ENCODE results near the gene MAPT.

The MAPT gene

GRCh38 chr17:46047398-46047797, 153.0 kb downstream of the MAPT start:
- no peak for DNase-seq (ENCODE audit: low read depth in 1 of 2, low spot score in 1 of 2)
- in situ Hi-C loops (cut with HindIII; ENCODE audit: low pct_unique_long_range_greater_than_20kb, low sequenced_read_pairs) = no loop called here
- TF ChIP-seq JUND (IDR thresholded peaks at IDR 0.05; ENCODE audit: low read depth) = no peak

GRCh38 chr17:46047856-46048255, 153.5 kb downstream of the MAPT start:
- TF ChIP-seq JUND (IDR thresholded peaks at IDR 0.05; ENCODE audit: low read depth) = no peak
- in situ Hi-C loops (cut with HindIII; ENCODE audit: low pct_unique_long_range_greater_than_20kb, low sequenced_read_pairs) = no loop called here
- no peak for DNase-seq (ENCODE audit: low read depth in 1 of 2, low spot score in 1 of 2)

GRCh38 chr17:46049656-46050055, 155.3 kb downstream of the MAPT start:
- no peak for DNase-seq (ENCODE audit: low read depth in 1 of 2, low spot score in 1 of 2)
- in situ Hi-C loops (cut with HindIII; ENCODE audit: low pct_unique_long_range_greater_than_20kb, low sequenced_read_pairs) = no loop called here
- TF ChIP-seq JUND (IDR thresholded peaks at IDR 0.05; ENCODE audit: low read depth) = no peak

- no peak for TF ChIP-seq JUND (IDR thresholded peaks at IDR 0.05; ENCODE audit: low read depth)
- in situ Hi-C loops (cut with HindIII; ENCODE audit: low pct_unique_long_range_greater_than_20kb, low sequenced_read_pairs) = no loop called here
- no peak for DNase-seq (ENCODE audit: low read depth in 1 of 2, low spot score in 1 of 2)
Measured at GRCh38 chr17:46053911-46054534, 159.7 kb downstream of the MAPT start.

- DNase-seq (ENCODE audit: low read depth in 1 of 2, low spot score in 1 of 2) = no peak
- in situ Hi-C loops (cut with HindIII; ENCODE audit: low pct_unique_long_range_greater_than_20kb, low sequenced_read_pairs) = no loop called here
- TF ChIP-seq JUND (IDR thresholded peaks at IDR 0.05; ENCODE audit: low read depth) = no peak
Measured at GRCh38 chr17:46056800-46057304, 162.5 kb downstream of the MAPT start.

GRCh38 chr17:46057366-46057765, 163.0 kb downstream of the MAPT start:
- TF ChIP-seq JUND (IDR thresholded peaks at IDR 0.05; ENCODE audit: low read depth) = no peak
- DNase-seq (ENCODE audit: low read depth in 1 of 2, low spot score in 1 of 2) = no peak
- in situ Hi-C loops (cut with HindIII; ENCODE audit: low pct_unique_long_range_greater_than_20kb, low sequenced_read_pairs) = no loop called here

- in situ Hi-C loops (cut with HindIII; ENCODE audit: low pct_unique_long_range_greater_than_20kb, low sequenced_read_pairs) = no loop called here
- DNase-seq (ENCODE audit: low read depth in 1 of 2, low spot score in 1 of 2) = no peak
- no peak for TF ChIP-seq JUND (IDR thresholded peaks at IDR 0.05; ENCODE audit: low read depth)
Measured at GRCh38 chr17:46059486-46059885, 165.1 kb downstream of the MAPT start.

- in situ Hi-C loops (cut with HindIII; ENCODE audit: low pct_unique_long_range_greater_than_20kb, low sequenced_read_pairs) = no loop called here
- no peak for DNase-seq (ENCODE audit: low read depth in 1 of 2, low spot score in 1 of 2)
Measured at GRCh38 chr17:46060461-46060860, 166.1 kb downstream of the MAPT start.

GRCh38 chr17:46061435-46061834, 167.1 kb downstream of the MAPT start:
- TF ChIP-seq JUND (IDR thresholded peaks at IDR 0.05; ENCODE audit: low read depth) = no peak
- peak in 1 of 2 experiments; percentile 38 for DNase-seq (ENCODE audit: low read depth in 1 of 2, low spot score in 1 of 2)
- in situ Hi-C loops (cut with HindIII; ENCODE audit: low pct_unique_long_range_greater_than_20kb, low sequenced_read_pairs) = no loop called here

More at GRCh38 chr17:46060461-46060860, 166.1 kb downstream of the MAPT start:
- no peak for TF ChIP-seq JUND (IDR thresholded peaks at IDR 0.05; ENCODE audit: low read depth)

GRCh38 chr17:46063241-46063640, 168.9 kb downstream of the MAPT start:
- TF ChIP-seq JUND (IDR thresholded peaks at IDR 0.05; ENCODE audit: low read depth) = no peak
- in situ Hi-C loops (cut with HindIII; ENCODE audit: low pct_unique_long_range_greater_than_20kb, low sequenced_read_pairs) = no loop called here
- no peak for DNase-seq (ENCODE audit: low read depth in 1 of 2, low spot score in 1 of 2)

GRCh38 chr17:46064460-46064859, 170.1 kb downstream of the MAPT start:
- no peak for DNase-seq (ENCODE audit: low read depth in 1 of 2, low spot score in 1 of 2)
- no peak for TF ChIP-seq JUND (IDR thresholded peaks at IDR 0.05; ENCODE audit: low read depth)
- in situ Hi-C loops (cut with HindIII; ENCODE audit: low pct_unique_long_range_greater_than_20kb, low sequenced_read_pairs) = no loop called here

- in situ Hi-C loops (cut with HindIII; ENCODE audit: low pct_unique_long_range_greater_than_20kb, low sequenced_read_pairs) = no loop called here
- TF ChIP-seq JUND (IDR thresholded peaks at IDR 0.05; ENCODE audit: low read depth) = no peak
- DNase-seq (ENCODE audit: low read depth in 1 of 2, low spot score in 1 of 2) = no peak
Measured at GRCh38 chr17:46071796-46072195, 177.4 kb downstream of the MAPT start.

GRCh38 chr17:46072998-46073397, 178.6 kb downstream of the MAPT start:
- TF ChIP-seq JUND (IDR thresholded peaks at IDR 0.05; ENCODE audit: low read depth) = no peak
- in situ Hi-C loops (cut with HindIII; ENCODE audit: low pct_unique_long_range_greater_than_20kb, low sequenced_read_pairs) = no loop called here
- DNase-seq (ENCODE audit: low read depth in 1 of 2, low spot score in 1 of 2) = no peak

- no peak for DNase-seq (ENCODE audit: low read depth in 1 of 2, low spot score in 1 of 2)
- TF ChIP-seq JUND (IDR thresholded peaks at IDR 0.05; ENCODE audit: low read depth) = no peak
- in situ Hi-C loops (cut with HindIII; ENCODE audit: low pct_unique_long_range_greater_than_20kb, low sequenced_read_pairs) = no loop called here
Measured at GRCh38 chr17:46074540-46074939, 180.2 kb downstream of the MAPT start.
